Measurements from ENCODE around the gene GNG7.
"Not testable (repeated sequence)": the region's sequence is repeated elsewhere in the genome, so short reads cannot be mapped to it uniquely, and the experiment has no call there.

Gene GNG7

DNA sequence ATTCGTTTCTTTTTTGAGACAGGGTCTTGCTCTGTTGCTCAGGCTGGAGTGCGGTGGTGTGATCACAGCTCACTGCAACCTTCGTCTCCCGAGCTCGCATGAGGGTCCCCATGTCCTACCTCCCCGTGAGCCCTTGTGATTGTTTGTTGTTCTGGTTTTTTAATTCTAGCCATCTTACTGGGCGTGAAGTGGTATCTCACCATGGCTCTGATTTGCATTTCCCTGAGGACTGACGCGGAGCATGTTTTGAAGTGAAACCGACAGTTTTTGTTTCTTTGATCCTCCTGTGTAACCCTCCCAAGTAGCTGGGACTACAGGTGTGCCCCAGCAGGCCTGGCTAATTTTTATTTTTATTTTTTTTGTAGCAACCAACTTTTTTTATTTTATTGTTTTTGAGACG is 21.7 kb downstream of the GNG7 start:
- Histone ChIP-seq H3K9me3 (ENCODE audit: control insufficient read depth, low read length) (no peaks in the 10 kb centered on the region), H3K9ac (no peak overlapping the region), H3K4me2 (ENCODE audit: low read length) (no peak overlapping the region), H2AFZ (no peak overlapping the region), H3K4me1 (peaks cover 3% of the 10 kb centered on the region), H3K27ac (no peak overlapping the region), H3K36me3 (ENCODE audit: control insufficient read depth, insufficient read depth, low read length) (no peaks in the 10 kb centered on the region), H3K79me2 (no peaks in the 10 kb centered on the region), H3K4me3 (ENCODE audit: low read depth, low read length) (no peak overlapping the region), H3K27me3 (ENCODE audit: control insufficient read depth, insufficient read depth, low read length) (no peaks in the 10 kb centered on the region)
- TF ChIP-seq, protein P1, sequence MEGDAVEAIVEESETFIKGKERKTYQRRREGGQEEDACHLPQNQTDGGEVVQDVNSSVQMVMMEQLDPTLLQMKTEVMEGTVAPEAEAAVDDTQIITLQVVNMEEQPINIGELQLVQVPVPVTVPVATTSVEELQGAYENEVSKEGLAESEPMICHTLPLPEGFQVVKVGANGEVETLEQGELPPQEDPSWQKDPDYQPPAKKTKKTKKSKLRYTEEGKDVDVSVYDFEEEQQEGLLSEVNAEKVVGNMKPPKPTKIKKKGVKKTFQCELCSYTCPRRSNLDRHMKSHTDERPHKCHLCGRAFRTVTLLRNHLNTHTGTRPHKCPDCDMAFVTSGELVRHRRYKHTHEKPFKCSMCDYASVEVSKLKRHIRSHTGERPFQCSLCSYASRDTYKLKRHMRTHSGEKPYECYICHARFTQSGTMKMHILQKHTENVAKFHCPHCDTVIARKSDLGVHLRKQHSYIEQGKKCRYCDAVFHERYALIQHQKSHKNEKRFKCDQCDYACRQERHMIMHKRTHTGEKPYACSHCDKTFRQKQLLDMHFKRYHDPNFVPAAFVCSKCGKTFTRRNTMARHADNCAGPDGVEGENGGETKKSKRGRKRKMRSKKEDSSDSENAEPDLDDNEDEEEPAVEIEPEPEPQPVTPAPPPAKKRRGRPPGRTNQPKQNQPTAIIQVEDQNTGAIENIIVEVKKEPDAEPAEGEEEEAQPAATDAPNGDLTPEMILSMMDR (IDR thresholded peaks at IDR 0.05) = no peak

DNA sequence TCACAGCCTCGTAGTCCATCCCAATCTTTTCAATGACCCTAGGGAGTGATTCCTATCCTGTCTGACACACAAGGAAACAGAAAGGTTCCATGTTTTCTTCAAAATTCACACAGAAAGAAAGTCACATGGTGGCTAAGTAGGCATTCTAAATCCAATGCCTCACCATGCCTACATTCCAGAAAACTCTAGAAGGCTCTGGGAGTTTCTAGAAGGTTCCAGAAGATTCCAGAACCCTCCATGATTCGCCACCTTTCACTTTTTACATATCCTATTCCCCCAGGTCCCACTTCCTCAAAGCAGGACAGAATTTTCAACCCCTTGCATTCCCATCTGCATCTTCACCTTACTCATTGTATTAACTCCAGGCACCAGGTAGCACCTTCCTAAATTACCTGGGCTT is 23.1 kb downstream of the GNG7 start:
- H2AFZ ChIP-seq = no peak overlapping the region
- TF ChIP-seq, protein P1 (IDR thresholded peaks at IDR 0.05) = no peak
- H3K4me2 ChIP-seq (ENCODE audit: low read length) = no peak overlapping the region
- peaks cover 3% of the 10 kb centered on the region for H3K4me1 ChIP-seq
- no peak overlapping the region for H3K27ac ChIP-seq
- H3K4me3 ChIP-seq (ENCODE audit: low read depth, low read length) = no peak overlapping the region
- H3K9ac ChIP-seq = no peak overlapping the region
- no peaks in the 10 kb centered on the region for H3K79me2 ChIP-seq
- no peaks in the 10 kb centered on the region for H3K27me3 ChIP-seq (ENCODE audit: control insufficient read depth, insufficient read depth, low read length)
- no peaks in the 10 kb centered on the region for H3K9me3 ChIP-seq (ENCODE audit: control insufficient read depth, low read length)
- H3K36me3 ChIP-seq (ENCODE audit: control insufficient read depth, insufficient read depth, low read length) = no peaks in the 10 kb centered on the region

- not testable (repeated sequence) for H3K9me3 ChIP-seq (ENCODE audit: control insufficient read depth, low read length); H3K9ac ChIP-seq; H3K4me2 ChIP-seq (ENCODE audit: low read length); H3K4me3 ChIP-seq (ENCODE audit: low read depth, low read length); H3K36me3 ChIP-seq (ENCODE audit: control insufficient read depth, insufficient read depth, low read length); H3K79me2 ChIP-seq; H2AFZ ChIP-seq; H3K27me3 ChIP-seq (ENCODE audit: control insufficient read depth, insufficient read depth, low read length); H3K27ac ChIP-seq; H3K4me1 ChIP-seq
These were observed 23.5 kb downstream of the GNG7 start for GRCh38 chr19:2678948-2679347.

- Histone ChIP-seq H3K4me1 (no peaks in the 10 kb centered on the region), H2AFZ (no peak overlapping the region), H3K27ac (no peak overlapping the region), H3K27me3 (ENCODE audit: control insufficient read depth, insufficient read depth, low read length) (no peaks in the 10 kb centered on the region), H3K9me3 (ENCODE audit: control insufficient read depth, low read length) (no peaks in the 10 kb centered on the region), H3K9ac (no peak overlapping the region), H3K36me3 (ENCODE audit: control insufficient read depth, insufficient read depth, low read length) (no peaks in the 10 kb centered on the region), H3K79me2 (no peaks in the 10 kb centered on the region), H3K4me2 (ENCODE audit: low read length) (no peak overlapping the region), H3K4me3 (ENCODE audit: low read depth, low read length) (no peak overlapping the region)
- TF ChIP-seq, protein P1 (IDR thresholded peaks at IDR 0.05) = no peak
These were observed 24.3 kb downstream of the GNG7 start for GRCh38 chr19:2678044-2678671.

- Histone ChIP-seq H3K27ac (no peak overlapping the region), H3K9ac (no peak overlapping the region)
These were observed 25.7 kb downstream of the GNG7 start for GRCh38 chr19:2676823-2677222.

More at GRCh38 chr19:2676823-2677222, 25.7 kb downstream of the GNG7 start:
- no peak overlapping the region for H3K4me2 ChIP-seq (ENCODE audit: low read length)
- no peaks in the 10 kb centered on the region for H3K36me3 ChIP-seq (ENCODE audit: control insufficient read depth, insufficient read depth, low read length)
- no peaks in the 10 kb centered on the region for H3K9me3 ChIP-seq (ENCODE audit: control insufficient read depth, low read length)
- H3K27me3 ChIP-seq (ENCODE audit: control insufficient read depth, insufficient read depth, low read length) = no peaks in the 10 kb centered on the region
- H3K79me2 ChIP-seq = no peaks in the 10 kb centered on the region
- TF ChIP-seq, protein P1 (IDR thresholded peaks at IDR 0.05) = no peak
- H3K4me1 ChIP-seq = no peaks in the 10 kb centered on the region
- no peak overlapping the region for H2AFZ ChIP-seq
- no peak overlapping the region for H3K4me3 ChIP-seq (ENCODE audit: low read depth, low read length)

Measured in parathyroid adenoma (tissue), 2 donors.